Mesenteric fat pad (tissue), 1 donor: ENCODE results near the gene FUT7. TPM values are rescaled to one million over a fixed set of nuclear protein-coding genes. Genes with fewer than 3 reads are reported as not detected.
"Not testable (repeated sequence)": the region's sequence is repeated elsewhere in the genome, so short reads cannot be mapped to it uniquely, and the experiment has no call there.

Source experiments
- DNase-seq: peaks from one replicate; pipeline ENCODE4 v3.0.0-alpha.2; 2020; ENCODE audit warnings: low spot score
- total RNA-seq: library from RNA; stranded (reverse); fragmentation: NEBNext Ultra II Directional; extraction: Animal tissue kit (Norgen Biotek cat#: 25700); gene quantifications from one replicate; pipeline ENCODE4 v1.2.1, GENCODE V29; 2021
- donor health status: DM: yes; HTN: yes; CAD: no.

Gene FUT7
- total RNA-seq, 1 donor from 2014 or later = 0.55 TPM

GRCh38 chr9:137034039-137034708 is 2.3 kb upstream of the FUT7 start:
- DNase-seq = no peak

- not testable (repeated sequence) for DNase-seq
Measured at GRCh38 chr9:137033481-137033880, 1.6 kb upstream of the FUT7 start.

GRCh38 chr9:137032858-137033257 is 970 bp upstream of the FUT7 start:
- no peak for DNase-seq

- DNase-seq = no peak
Measured at GRCh38 chr9:137030538-137031527, 1.1 kb downstream of the FUT7 start.

GRCh38 chr9:137030006-137030405 is 1.9 kb downstream of the FUT7 start:
- no peak for DNase-seq

GRCh38 chr9:137029058-137029936 is 2.6 kb downstream of the FUT7 start:
- no peak for DNase-seq

GRCh38 chr9:137028263-137029057 is 3.4 kb downstream of the FUT7 start:
- no peak for DNase-seq

GRCh38 chr9:137027369-137028262 is 4.3 kb downstream of the FUT7 start, which contains the start of gene ABCA2:
ABCA2 (minus strand) TSS chr9:137028237; CDS start chr9:137028140, 97 bp downstream.
- no peak for DNase-seq

- DNase-seq = no peak
Measured at GRCh38 chr9:137026828-137027227, 5.1 kb downstream of the FUT7 start.

GRCh38 chr9:137026384-137026783 is 5.5 kb downstream of the FUT7 start:
- no peak for DNase-seq

GRCh38 chr9:137025517-137025966 is 6.3 kb downstream of the FUT7 start:
- DNase-seq = no peak

- no peak for DNase-seq
Measured at GRCh38 chr9:137023583-137023991, 8.3 kb downstream of the FUT7 start.

- no peak for DNase-seq
Measured at GRCh38 chr9:137023157-137023556, 8.7 kb downstream of the FUT7 start.

GRCh38 chr9:137022662-137023008 is 9.3 kb downstream of the FUT7 start:
- DNase-seq = no peak

GRCh38 chr9:137021979-137022661 is 9.8 kb downstream of the FUT7 start:
- DNase-seq = no peak

- DNase-seq = no peak
Measured at GRCh38 chr9:137021568-137021978, 10.3 kb downstream of the FUT7 start.

- DNase-seq = no peak
Measured at GRCh38 chr9:137020771-137021567, 10.9 kb downstream of the FUT7 start.
